GM12873 (cell line): Measurements from ENCODE around the gene OMP.
A peak's percentile ranks its signal among the peaks of the same experiment; 100 is the strongest.

Experiments used
- TF ChIP-seq, protein P1 (sequence below): IDR thresholded peaks from 2 replicates; pipeline ENCODE4 v1.5.1; 2012; ENCODE audit warnings: low read depth, mild to moderate bottlenecking, moderate library complexity, low read length, control low read depth; ENCODE audit not compliant: insufficient read depth; ENCODE audit errors: missing control alignments

OMP gene

DNA sequence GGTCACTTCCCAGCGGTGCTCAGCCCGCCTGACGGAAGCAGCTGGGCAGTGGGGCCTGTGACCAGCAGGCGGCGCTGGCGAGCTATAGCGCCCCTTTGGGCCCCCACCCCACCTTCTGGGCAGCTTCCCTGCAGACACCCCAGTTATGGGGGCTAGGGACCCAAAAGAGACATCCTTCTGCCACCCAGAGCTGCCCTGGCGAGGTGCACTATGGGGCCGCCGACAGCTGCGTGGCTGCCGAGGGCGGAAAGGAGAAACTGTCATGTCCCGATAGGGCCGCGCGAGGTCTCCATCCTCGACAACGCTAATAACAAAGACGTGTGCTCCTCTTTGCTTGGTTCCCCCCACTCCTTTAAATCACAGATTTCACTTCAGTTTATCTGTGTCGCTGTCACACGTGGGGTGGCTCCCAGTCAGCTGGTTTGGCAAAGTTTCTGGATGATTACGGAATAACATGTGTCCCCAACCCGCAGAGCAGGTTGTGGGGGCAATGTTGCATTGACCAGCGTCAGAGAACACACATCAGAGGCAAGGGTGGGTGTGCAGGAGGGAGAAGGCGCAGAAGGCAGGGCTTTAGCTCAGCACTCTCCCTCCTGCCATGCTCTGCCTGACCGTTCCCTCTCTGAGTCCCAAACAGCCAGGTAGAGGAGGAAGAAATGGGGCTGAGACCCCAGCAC, 24.7 kb downstream of the OMP start:
- TF ChIP-seq, protein P1, sequence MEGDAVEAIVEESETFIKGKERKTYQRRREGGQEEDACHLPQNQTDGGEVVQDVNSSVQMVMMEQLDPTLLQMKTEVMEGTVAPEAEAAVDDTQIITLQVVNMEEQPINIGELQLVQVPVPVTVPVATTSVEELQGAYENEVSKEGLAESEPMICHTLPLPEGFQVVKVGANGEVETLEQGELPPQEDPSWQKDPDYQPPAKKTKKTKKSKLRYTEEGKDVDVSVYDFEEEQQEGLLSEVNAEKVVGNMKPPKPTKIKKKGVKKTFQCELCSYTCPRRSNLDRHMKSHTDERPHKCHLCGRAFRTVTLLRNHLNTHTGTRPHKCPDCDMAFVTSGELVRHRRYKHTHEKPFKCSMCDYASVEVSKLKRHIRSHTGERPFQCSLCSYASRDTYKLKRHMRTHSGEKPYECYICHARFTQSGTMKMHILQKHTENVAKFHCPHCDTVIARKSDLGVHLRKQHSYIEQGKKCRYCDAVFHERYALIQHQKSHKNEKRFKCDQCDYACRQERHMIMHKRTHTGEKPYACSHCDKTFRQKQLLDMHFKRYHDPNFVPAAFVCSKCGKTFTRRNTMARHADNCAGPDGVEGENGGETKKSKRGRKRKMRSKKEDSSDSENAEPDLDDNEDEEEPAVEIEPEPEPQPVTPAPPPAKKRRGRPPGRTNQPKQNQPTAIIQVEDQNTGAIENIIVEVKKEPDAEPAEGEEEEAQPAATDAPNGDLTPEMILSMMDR = peak; percentile 99

DNA sequence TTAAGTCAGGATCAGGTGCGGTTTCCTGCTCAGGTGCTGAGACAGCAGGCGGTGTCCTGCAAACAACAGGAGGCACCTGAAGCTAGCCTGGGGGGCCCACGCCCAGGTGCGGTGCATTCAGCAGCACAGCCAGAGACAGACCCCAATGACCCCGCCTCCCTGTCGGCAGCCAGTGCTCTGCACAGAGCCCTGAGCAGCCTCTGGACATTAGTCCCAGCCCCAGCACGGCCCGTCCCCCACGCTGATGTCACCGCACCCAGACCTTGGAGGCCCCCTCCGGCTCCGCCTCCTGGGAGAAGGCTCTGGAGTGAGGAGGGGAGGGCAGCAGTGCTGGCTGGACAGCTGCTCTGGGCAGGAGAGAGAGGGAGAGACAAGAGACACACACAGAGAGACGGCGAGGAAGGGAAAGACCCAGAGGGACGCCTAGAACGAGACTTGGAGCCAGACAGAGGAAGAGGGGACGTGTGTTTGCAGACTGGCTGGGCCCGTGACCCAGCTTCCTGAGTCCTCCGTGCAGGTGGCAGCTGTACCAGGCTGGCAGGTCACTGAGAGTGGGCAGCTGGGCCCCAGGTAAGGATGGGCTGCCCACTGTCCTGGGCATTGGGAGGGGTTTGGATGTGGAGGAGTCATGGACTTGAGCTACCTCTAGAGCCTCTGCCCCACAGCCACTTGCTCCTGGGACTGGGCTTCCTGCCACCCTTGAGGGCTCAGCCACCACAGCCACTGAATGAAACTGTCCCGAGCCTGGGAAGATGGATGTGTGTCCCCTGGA, 25.5 kb downstream of the OMP start, which contains the start of gene MYO7A:
Gene MYO7A (plus strand): TSS at position 327 of the 772 bp plus-strand sequence. CDS start 2,389 bp downstream, outside the sequence.
- TF ChIP-seq, protein P1 = no peak

DNA sequence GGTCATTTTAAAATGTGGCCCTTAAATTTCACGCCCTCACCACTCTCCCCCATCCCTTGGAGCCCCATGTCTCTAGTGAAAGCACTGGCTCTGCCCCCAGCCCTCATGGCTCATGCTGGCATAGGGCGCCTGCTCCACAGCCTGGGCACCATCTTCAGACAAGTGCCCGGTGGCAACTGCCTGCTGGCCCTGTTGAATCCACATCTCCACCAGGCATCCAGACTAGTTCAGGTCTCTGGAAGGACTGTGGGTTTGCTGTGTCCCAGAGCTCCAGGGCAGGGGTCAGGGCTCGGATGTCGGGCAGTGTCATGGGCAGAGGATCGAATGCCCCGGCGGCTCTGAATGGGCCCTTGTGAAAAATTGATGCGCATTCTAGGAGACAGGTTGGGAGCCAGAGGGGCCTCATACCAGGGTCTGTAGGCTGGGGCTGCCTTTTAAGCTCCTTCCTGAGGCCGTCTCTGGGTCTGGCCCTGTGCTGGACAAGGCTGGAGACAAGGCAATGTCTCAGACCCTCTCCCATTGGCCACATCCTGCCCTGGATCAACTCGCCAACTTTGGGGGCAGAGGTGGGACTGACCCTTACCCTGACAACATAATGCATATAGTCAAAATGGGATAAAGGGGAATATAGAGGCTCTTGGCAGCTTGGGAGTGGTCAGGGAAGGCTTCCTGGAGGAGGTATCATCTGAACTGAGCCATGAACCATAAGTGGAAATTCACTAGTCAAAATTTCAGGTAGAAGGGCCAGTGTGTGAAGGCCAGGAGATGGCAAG, 26.6 kb downstream of the OMP start:
- TF ChIP-seq, protein P1 = no peak

- TF ChIP-seq, protein P1 = no peak
Measured at GRCh38 chr11:77129842-77130756, 27.5 kb downstream of the OMP start.

GRCh38 chr11:77130763-77131513, 28.3 kb downstream of the OMP start:
- TF ChIP-seq, protein P1 = no peak

DNA sequence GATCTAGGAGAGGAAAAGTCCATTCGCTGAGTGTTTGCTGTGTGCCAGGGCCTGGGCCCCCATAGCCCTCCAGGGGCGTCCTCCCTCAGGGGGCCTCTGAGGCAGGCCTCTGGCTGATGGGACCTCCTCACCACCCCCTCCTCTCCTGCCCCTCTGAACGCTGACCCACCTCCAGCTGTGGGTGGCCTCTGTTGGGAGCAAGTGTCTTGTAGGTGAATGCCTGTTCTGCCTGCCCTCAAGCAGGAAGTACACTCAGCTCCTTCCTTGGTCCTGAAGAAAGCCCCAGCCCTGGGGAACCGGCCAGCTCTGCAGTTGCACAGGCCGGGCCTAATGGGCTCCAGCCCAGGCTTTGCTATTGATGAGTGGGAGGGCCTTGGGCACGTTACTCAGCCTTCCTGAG, 28.9 kb downstream of the OMP start:
- TF ChIP-seq, protein P1 = no peak
